Measurements from ENCODE around the gene TMEM131. TPM values are rescaled to one million over a fixed set of nuclear protein-coding genes. Genes with fewer than 3 reads are reported as not detected.

Gene TMEM131
- total RNA-seq, 2 donors from 2014 or later, result 20.0 to 21.4 TPM

DNA sequence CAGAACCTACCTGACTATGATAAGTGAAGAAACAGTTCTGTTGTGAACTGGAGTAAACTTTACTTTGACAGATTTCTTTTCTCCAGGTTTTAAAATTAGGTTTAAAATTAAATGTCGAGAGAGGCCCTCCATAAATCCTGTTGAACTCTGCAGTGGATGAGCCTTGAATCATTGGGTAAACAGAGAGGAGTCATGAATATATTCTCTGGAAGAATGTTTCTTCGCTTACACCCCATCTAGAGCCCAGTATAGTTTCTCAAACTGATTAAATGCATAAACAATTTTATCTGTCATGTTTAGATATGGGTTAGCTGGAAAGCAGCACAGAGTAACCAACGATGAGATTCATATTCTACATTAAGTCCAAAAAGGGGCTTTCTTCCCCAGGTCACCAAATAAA lies 198.4 kb downstream of the TMEM131 start:
- H3K9me3 ChIP-seq, result no peaks in the 10 kb centered on the region
- no peak overlapping the region for H3K27ac ChIP-seq
- DNase-seq, result no peak
- 76 to 79% methylated on average over 3 of the region's 3 CpGs for WGBS, 2 donors
- intact Hi-C loops (cut with DNase I), result no loop called here
- no peaks in the 10 kb centered on the region for H3K27me3 ChIP-seq
- TF ChIP-seq POLR2A (IDR thresholded peaks at IDR 0.05), result no peak
- TF ChIP-seq, protein P1, sequence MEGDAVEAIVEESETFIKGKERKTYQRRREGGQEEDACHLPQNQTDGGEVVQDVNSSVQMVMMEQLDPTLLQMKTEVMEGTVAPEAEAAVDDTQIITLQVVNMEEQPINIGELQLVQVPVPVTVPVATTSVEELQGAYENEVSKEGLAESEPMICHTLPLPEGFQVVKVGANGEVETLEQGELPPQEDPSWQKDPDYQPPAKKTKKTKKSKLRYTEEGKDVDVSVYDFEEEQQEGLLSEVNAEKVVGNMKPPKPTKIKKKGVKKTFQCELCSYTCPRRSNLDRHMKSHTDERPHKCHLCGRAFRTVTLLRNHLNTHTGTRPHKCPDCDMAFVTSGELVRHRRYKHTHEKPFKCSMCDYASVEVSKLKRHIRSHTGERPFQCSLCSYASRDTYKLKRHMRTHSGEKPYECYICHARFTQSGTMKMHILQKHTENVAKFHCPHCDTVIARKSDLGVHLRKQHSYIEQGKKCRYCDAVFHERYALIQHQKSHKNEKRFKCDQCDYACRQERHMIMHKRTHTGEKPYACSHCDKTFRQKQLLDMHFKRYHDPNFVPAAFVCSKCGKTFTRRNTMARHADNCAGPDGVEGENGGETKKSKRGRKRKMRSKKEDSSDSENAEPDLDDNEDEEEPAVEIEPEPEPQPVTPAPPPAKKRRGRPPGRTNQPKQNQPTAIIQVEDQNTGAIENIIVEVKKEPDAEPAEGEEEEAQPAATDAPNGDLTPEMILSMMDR (IDR thresholded peaks at IDR 0.05), result no peak
- no peaks in the 10 kb centered on the region for H3K4me1 ChIP-seq
- H3K4me3 ChIP-seq, result no peak overlapping the region
- no peak for ATAC-seq
- H3K36me3 ChIP-seq (replicated peaks in 1 of 2; ENCODE audit: insufficient read depth in 1 of 2, low read depth in 2 of 2), result peaks cover 4 to 11% of the 10 kb centered on the region in 2 donors

DNA sequence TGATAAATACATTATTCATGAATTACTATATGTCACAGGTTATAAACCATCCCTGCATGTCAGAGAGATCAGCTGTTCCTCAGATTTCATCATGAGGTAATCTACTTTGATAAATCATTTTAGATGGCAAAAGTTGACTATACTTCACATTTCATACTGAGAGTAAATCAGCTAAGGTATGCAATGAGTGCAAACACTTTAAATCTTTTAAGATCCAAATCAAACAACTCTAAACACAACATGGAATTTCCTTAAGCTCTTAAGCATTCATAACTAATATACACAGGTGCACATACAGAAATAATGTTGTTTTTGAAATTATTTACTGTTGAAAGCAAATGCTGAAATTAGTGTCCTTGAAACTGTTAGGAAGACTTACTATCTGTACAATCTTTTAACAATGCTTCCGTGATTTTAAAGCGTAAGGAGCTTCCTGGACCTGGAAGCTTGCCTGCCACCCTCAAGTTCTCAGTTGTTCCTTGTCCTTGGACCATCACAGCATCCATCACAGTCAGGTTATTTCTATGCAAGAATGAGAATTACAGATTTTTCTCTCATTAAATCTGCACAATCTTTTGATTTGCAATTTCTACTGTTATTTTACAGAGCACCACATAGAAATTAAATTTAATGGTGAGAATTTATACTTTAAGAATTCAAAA lies 199.2 kb downstream of the TMEM131 start:
- intact Hi-C loops (cut with DNase I), result no loop called here
- H3K4me1 ChIP-seq, result no peaks in the 10 kb centered on the region
- no peak for DNase-seq
- no peak for ATAC-seq
- no peak overlapping the region for H3K27ac ChIP-seq
- peaks cover 7 to 11% of the 10 kb centered on the region in 2 donors for H3K36me3 ChIP-seq (replicated peaks in 1 of 2; ENCODE audit: insufficient read depth in 1 of 2, low read depth in 2 of 2)
- no peak overlapping the region for H3K4me3 ChIP-seq
- WGBS, 2 donors, result 60 to 71% methylated on average over 2 of the region's 2 CpGs
- H3K27me3 ChIP-seq, result no peaks in the 10 kb centered on the region
- TF ChIP-seq POLR2A (IDR thresholded peaks at IDR 0.05), result no peak
- TF ChIP-seq, protein P1 (IDR thresholded peaks at IDR 0.05), result no peak
- H3K9me3 ChIP-seq, result no peaks in the 10 kb centered on the region

DNA sequence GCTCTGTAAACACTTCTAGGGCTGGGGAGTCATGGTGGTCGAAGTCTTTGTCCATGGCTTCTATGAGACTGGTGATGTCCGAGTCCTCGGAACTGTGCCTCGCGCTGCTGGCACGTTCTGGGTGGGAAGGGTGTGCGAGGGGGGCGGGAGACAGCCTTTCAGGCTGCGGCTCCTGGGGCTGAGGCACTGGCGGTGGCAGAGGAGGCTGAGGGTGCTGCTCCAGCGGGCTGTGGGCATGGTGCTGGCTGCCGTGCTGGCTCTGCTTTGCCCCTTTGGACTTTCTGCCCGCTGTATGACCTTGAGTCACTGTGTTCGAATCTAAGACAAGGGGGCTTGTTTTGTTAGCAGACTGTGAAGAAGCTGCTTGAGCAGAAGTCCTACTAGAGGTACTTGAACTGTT lies 203.3 kb downstream of the TMEM131 start:
- Histone ChIP-seq H3K4me1 (no peaks in the 10 kb centered on the region), H3K36me3 (replicated peaks in 1 of 2; ENCODE audit: insufficient read depth in 1 of 2, low read depth in 2 of 2) (peaks cover 7 to 11% of the 10 kb centered on the region in 2 donors), H3K9me3 (no peaks in the 10 kb centered on the region), H3K27ac (no peak overlapping the region), H3K27me3 (no peaks in the 10 kb centered on the region), H3K4me3 (no peak overlapping the region)
- DNase-seq (no peak), ATAC-seq (no peak)
- TF ChIP-seq POLR2A (IDR thresholded peaks at IDR 0.05), result no peak
- TF ChIP-seq, protein P1 (IDR thresholded peaks at IDR 0.05), result no peak
- intact Hi-C loops (cut with DNase I), result no loop called here
- 92 to 100% methylated on average over 4 to 14 of the region's 14 CpGs for WGBS, 2 donors

DNA sequence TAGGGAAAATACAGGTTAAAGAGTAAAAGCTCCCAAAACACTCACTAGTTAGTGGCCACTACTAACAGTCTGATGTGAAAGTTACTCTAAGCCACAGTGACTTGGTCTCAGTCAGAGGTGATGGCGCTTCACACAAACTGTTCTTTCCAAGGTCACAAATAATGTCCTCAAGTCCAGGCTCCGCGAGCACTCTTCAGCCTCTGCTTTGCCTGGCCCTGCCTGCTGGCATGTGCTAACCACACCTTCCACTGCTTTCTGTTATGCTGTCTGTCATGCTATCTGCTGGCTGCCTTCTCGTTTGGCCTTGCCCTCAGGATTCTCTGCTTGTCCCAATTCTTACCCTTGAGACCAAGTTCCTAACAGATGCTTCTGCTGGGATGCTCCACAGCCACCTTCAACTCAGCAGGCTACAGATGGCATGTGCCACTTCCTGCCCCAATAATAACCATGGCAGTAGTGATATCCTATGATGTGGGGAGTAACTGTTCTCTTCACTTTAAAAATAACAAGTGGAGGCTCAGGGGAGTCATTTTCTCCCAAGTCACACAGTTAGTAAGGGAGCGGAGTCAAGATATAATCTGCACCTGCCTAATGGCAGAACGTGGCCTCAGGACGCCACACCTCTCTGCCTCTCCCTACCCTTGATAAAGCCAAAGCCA lies 206.6 kb downstream of the TMEM131 start:
- Histone ChIP-seq H3K27ac (no peak overlapping the region), H3K4me1 (no peaks in the 10 kb centered on the region), H3K9me3 (no peaks in the 10 kb centered on the region), H3K27me3 (no peaks in the 10 kb centered on the region), H3K4me3 (no peak overlapping the region), H3K36me3 (replicated peaks in 1 of 2; ENCODE audit: insufficient read depth in 1 of 2, low read depth in 2 of 2) (peaks cover 7 to 11% of the 10 kb centered on the region in 2 donors)
- no peak for TF ChIP-seq POLR2A (IDR thresholded peaks at IDR 0.05)
- TF ChIP-seq, protein P1 (IDR thresholded peaks at IDR 0.05), result no peak
- ATAC-seq, result no peak
- WGBS, 2 donors, result 90 to 95% methylated on average over 7 of the region's 7 CpGs
- DNase-seq, result no peak
- intact Hi-C loops (cut with DNase I), result no loop called here
